ENCODE measurements around the gene SUCLG2.

DNA sequence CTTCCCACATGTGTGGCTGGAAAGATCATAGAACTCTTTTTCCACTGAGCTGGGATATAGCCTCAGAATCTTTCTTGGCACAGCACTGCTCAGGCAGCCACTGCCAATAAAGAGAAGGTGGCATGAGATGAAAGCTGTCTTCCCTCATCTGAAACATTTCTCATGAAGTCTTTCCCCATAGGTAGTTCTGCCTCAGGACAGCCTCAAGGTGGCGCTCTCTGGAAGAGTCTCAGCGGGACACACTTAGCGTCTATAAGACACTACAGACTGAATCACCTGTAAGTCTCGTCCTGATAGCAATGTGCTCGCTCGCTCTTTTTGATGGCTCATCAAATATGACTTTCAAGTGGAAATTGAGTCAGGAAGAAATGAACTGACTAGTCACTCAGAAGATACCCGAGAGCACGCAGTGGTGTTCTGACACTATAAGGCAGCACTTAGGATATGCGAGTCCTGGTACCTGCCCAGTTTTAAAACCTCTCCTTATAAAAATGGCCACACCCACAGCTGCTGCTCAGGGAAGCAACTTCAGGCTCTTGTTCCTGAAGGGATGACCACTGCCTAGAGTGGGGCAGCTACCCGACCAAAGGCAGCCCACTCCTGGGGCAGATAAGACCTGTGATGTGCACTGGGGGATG, 269.5 kb downstream of the SUCLG2 start:
- TF ChIP-seq POLR2AphosphoS5 (IDR thresholded peaks at IDR 0.05; ENCODE audit: low read depth, low read length): no peak
- TF ChIP-seq POLR2A (IDR thresholded peaks at IDR 0.05; ENCODE audit: low read depth, low read length): no peak
- TF ChIP-seq TAF1 (IDR thresholded peaks at IDR 0.05; ENCODE audit: low read depth, low read length): no peak
- no peak for TF ChIP-seq SPI1 (IDR thresholded peaks at IDR 0.05; ENCODE audit: low read depth, low read length)

All from GM12891 (cell line).